ENCODE measurements around the gene CCDC150.
A peak's percentile ranks its signal among the peaks of the same experiment; 100 is the strongest.
"Not testable (repeated sequence)": the region's sequence is repeated elsewhere in the genome, so short reads cannot be mapped to it uniquely, and the experiment has no call there.

Gene CCDC150

GRCh38 chr2:196703695-196704094, 64.2 kb downstream of the CCDC150 start:
- no peak for DNase-seq (ENCODE audit: low read depth)
- TF ChIP-seq, protein P1, sequence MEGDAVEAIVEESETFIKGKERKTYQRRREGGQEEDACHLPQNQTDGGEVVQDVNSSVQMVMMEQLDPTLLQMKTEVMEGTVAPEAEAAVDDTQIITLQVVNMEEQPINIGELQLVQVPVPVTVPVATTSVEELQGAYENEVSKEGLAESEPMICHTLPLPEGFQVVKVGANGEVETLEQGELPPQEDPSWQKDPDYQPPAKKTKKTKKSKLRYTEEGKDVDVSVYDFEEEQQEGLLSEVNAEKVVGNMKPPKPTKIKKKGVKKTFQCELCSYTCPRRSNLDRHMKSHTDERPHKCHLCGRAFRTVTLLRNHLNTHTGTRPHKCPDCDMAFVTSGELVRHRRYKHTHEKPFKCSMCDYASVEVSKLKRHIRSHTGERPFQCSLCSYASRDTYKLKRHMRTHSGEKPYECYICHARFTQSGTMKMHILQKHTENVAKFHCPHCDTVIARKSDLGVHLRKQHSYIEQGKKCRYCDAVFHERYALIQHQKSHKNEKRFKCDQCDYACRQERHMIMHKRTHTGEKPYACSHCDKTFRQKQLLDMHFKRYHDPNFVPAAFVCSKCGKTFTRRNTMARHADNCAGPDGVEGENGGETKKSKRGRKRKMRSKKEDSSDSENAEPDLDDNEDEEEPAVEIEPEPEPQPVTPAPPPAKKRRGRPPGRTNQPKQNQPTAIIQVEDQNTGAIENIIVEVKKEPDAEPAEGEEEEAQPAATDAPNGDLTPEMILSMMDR (conservative IDR thresholded peaks at IDR 0.05; ENCODE audit: low read depth, low read length), result no peak
- H3K4me3 ChIP-seq (ENCODE audit: low read length), result no peak overlapping the region

- not testable (repeated sequence) for H3K4me3 ChIP-seq (ENCODE audit: low read length); DNase-seq (ENCODE audit: low read depth)
Measured at GRCh38 chr2:196710056-196710455, 70.5 kb downstream of the CCDC150 start.

GRCh38 chr2:196711625-196712024, 72.1 kb downstream of the CCDC150 start:
- H3K4me3 ChIP-seq (ENCODE audit: low read length), result no peak overlapping the region
- TF ChIP-seq, protein P1 (conservative IDR thresholded peaks at IDR 0.05; ENCODE audit: low read depth, low read length), result no peak
- DNase-seq (ENCODE audit: low read depth), result no peak

DNA sequence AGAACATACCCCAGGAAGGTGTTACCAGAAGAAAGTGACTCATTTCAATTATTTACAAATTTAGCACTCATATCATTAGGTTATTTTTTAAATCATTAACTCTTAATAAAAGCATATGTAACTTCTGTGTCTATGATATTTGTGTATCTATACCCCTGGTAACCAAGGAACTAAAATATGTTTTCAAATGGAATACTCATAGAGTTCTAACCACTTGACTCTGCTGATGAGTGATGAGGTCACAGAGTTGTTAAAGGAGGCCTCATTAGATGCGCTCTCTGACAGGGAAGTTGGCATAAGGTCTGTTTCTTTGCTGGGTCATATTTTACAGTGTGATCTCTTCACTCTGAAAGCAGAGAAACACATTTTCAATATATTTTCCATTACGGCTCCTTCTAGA, 73.4 kb downstream of the CCDC150 start:
- H3K4me3 ChIP-seq (ENCODE audit: low read length), result no peak overlapping the region
- DNase-seq (ENCODE audit: low read depth), result no peak
- TF ChIP-seq, protein P1 (conservative IDR thresholded peaks at IDR 0.05; ENCODE audit: low read depth, low read length), result no peak

DNA sequence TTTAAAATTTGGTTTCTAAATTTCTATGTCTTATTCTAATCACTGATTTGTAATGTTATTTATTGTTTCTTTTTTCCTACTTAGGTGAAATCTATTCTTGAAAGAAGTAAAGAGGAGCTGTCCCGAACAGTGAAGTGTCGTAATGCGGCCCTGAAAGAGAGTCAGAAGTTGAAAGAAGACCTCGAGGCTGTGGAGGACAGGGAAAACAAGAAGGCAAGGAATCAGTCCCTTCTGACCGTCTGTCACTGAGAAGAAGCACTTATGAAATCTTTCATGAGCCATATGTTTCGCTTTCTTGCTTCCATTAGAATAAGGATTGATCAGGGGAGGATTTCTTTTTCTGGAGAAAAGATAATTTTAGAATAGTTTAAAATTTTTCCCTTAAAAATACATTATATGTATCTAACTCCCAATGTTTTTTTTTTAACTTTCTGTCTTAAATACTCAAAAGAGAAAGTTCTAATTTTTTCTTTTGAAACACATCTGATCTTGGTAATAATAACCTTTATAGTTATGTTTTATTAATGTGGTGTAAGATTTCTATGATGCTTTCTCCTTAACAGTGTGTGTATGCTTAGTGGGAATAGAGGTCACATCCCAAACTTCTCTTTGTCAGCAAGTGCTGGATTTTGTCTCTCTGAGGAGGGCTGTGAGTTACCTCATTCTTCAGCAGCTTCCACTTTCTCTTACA, 79.0 kb downstream of the CCDC150 start:
- TF ChIP-seq, protein P1 (conservative IDR thresholded peaks at IDR 0.05; ENCODE audit: low read depth, low read length), result no peak

GRCh38 chr2:196719110-196719872, 79.8 kb downstream of the CCDC150 start:
- TF ChIP-seq, protein P1 (conservative IDR thresholded peaks at IDR 0.05; ENCODE audit: low read depth, low read length), result peak; percentile 34
- no peak overlapping the region for H3K4me3 ChIP-seq (ENCODE audit: low read length)
- DNase-seq (ENCODE audit: low read depth), result no peak

More for the DNA sequence above, 79.0 kb downstream of the CCDC150 start:
- no peak for DNase-seq (ENCODE audit: low read depth)
- no peak overlapping the region for H3K4me3 ChIP-seq (ENCODE audit: low read length)

- no peak overlapping the region for H3K4me3 ChIP-seq (ENCODE audit: low read length)
- DNase-seq (ENCODE audit: low read depth), result no peak
- TF ChIP-seq, protein P1 (conservative IDR thresholded peaks at IDR 0.05; ENCODE audit: low read depth, low read length), result no peak
Measured at GRCh38 chr2:196723571-196723970, 84.1 kb downstream of the CCDC150 start.

Measured in retinal pigment epithelial cell (primary cell).